Astrocyte (in vitro differentiated cells and primary cell): ENCODE measurements around the gene TSFM.

Experiments
- EZH2 ChIP-seq: IDR thresholded peaks from 2 replicates; pipeline ENCODE4 v1.6.1; 2012; ENCODE audit warnings: mild to moderate bottlenecking, low read length, inconsistent platforms; ENCODE audit not compliant: insufficient read depth
- TF ChIP-seq, protein P1 (sequence below): IDR thresholded peaks from 2 replicates; pipeline ENCODE4 v1.5.1; 2011; ENCODE audit warnings: low read depth, mild to moderate bottlenecking, inconsistent platforms, low read length, moderate library complexity; ENCODE audit not compliant: insufficient read depth

DNA sequence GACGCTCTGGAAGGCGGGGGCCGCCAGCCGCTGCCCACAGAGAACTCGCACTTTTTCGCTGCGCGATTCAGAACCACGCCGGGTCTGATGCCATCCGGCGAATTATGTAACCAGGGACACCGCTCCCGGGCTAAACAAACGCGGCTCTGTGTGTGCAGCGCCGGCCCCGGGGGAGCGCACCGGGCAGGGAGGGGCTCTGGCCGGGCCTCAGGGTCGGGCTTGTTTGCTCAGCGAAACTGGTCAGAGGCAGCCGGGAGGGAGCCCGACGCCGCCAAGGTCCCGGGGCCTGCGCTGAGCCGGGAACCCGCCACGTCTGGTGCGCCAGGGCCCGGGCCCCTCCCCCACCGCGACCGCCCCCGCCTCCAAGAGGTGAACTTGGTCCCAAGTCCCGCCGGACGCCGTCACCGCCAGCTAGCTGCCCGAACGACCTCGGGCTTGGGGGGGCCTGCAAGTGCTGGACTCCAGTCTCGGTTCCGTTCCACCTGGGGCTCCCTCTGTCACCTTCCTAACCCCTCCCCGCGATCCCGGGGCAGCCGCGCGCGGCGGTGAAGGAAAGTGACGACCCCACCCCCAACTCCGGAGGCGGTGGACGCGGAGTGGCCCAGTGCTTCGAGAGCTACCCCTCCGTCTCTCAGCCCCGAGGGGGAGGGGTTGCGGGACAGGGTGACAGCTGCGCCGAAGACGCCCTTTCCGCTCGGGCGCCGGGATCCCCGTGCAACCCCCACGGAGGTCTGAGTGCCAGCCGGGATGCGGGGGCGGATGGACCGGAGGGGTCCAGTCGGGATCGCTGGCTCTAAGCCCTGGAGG, 63.1 kb downstream of the TSFM start:
- TF ChIP-seq, protein P1, sequence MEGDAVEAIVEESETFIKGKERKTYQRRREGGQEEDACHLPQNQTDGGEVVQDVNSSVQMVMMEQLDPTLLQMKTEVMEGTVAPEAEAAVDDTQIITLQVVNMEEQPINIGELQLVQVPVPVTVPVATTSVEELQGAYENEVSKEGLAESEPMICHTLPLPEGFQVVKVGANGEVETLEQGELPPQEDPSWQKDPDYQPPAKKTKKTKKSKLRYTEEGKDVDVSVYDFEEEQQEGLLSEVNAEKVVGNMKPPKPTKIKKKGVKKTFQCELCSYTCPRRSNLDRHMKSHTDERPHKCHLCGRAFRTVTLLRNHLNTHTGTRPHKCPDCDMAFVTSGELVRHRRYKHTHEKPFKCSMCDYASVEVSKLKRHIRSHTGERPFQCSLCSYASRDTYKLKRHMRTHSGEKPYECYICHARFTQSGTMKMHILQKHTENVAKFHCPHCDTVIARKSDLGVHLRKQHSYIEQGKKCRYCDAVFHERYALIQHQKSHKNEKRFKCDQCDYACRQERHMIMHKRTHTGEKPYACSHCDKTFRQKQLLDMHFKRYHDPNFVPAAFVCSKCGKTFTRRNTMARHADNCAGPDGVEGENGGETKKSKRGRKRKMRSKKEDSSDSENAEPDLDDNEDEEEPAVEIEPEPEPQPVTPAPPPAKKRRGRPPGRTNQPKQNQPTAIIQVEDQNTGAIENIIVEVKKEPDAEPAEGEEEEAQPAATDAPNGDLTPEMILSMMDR = no peak
- no peak for TF ChIP-seq EZH2
